NCI-H748 (cell line): ENCODE data around the gene TNS1.
"Not testable (repeated sequence)": the region's sequence is repeated elsewhere in the genome, so short reads cannot be mapped to it uniquely, and the experiment has no call there.

ENCODE experiments used
- DNase-seq: peaks from one replicate; lab custom pipeline; 2025; ENCODE audit not compliant: unreplicated experiment; lab: John Stamatoyannopoulos, UW

TNS1 gene

GRCh38 chr2:218030409-218031195, 27.8 kb upstream of the TNS1 start:
- no peak for DNase-seq

- no peak for DNase-seq
Observed at GRCh38 chr2:218029366-218030360, 26.9 kb upstream of the TNS1 start.

- no peak for DNase-seq
Observed at GRCh38 chr2:218028562-218029348, 26.0 kb upstream of the TNS1 start.

GRCh38 chr2:218028189-218028495, 25.3 kb upstream of the TNS1 start:
- DNase-seq: no peak

GRCh38 chr2:218027426-218028188, 24.8 kb upstream of the TNS1 start:
- DNase-seq: no peak

- no peak for DNase-seq
Observed at GRCh38 chr2:218026676-218027425, 24.1 kb upstream of the TNS1 start.

GRCh38 chr2:218026244-218026643, 23.4 kb upstream of the TNS1 start:
- no peak for DNase-seq

- no peak for DNase-seq
Observed at GRCh38 chr2:218024871-218025270, 22.1 kb upstream of the TNS1 start.

- DNase-seq: no peak
Observed at GRCh38 chr2:218024336-218024735, 21.5 kb upstream of the TNS1 start.

GRCh38 chr2:218023636-218024035, 20.8 kb upstream of the TNS1 start:
- DNase-seq: no peak

- DNase-seq: no peak
Observed at GRCh38 chr2:218022851-218023530, 20.2 kb upstream of the TNS1 start.

- DNase-seq: no peak
Observed at GRCh38 chr2:218022131-218022850, 19.5 kb upstream of the TNS1 start.

GRCh38 chr2:218021536-218022071, 18.8 kb upstream of the TNS1 start:
- DNase-seq: no peak

GRCh38 chr2:218020966-218021535, 18.3 kb upstream of the TNS1 start:
- DNase-seq: no peak

- no peak for DNase-seq
Observed at GRCh38 chr2:218020281-218020680, 17.5 kb upstream of the TNS1 start.

GRCh38 chr2:218019411-218020060, 16.7 kb upstream of the TNS1 start:
- no peak for DNase-seq

- DNase-seq: not testable (repeated sequence)
Observed at GRCh38 chr2:218018842-218019125, 16.0 kb upstream of the TNS1 start.
